ENCODE measurements around the gene OPN5. TPM values are rescaled to one million over a fixed set of nuclear protein-coding genes. Genes with fewer than 3 reads are reported as not detected.

Gene OPN5
- total RNA-seq, 1 experiment from 2014 or later, result not detected

DNA sequence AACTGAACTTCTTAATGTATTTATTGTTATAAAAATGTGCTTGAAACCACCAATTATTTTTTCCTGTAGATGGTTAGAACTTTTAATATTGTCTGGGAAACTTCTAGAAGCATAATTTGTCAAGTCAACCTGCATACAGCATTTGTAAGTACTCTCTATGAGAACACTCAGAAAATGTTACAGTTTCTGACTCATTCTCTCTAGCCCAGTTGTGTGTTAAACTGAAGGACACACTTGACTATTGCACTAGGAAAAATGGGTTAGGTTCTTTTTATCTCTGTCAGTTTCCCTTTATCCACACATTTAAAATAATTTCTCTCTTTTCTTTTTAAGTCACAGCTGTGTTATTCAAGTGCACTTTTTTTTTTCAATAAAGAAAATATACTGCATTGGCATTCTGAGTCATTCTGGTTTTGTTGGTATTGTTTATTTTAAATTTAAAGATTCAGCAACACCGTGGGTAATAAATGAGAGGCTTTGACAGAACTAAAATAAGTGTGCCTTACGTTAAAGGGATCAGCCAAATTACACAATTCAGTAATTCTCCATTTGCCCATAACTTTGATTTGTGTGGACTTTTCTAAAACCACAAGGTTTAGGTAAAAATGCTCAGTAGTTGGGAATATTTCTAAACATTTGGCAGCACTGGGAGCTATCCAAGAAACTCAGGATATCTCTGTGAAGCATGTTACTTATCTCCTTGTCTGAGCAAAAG is 50.7 kb downstream of the OPN5 start:
- no peaks in the 10 kb centered on the region for H3K9me2 ChIP-seq (replicated peaks; ENCODE audit: low read length)
- DNase-seq (peak; percentile 35), ATAC-seq (peak; percentile 78)
- CTCF ChIA-PET, result no interaction called here
- H3K4me2 ChIP-seq (ENCODE audit: low read length), result no peak overlapping the region
- peaks cover 4% of the 10 kb centered on the region for H3F3A ChIP-seq (ENCODE audit: low read length, unreplicated experiment)
- H3K4me3 ChIP-seq (ENCODE audit: low read length), result no peak overlapping the region
- H4K20me1 ChIP-seq (ENCODE audit: low read length), result no peaks in the 10 kb centered on the region
- BruUV-seq (replicated peaks), result no TSS peak
- H3K79me2 ChIP-seq (ENCODE audit: low read length), result no peaks in the 10 kb centered on the region
- POLR2A ChIA-PET (ENCODE audit: unreplicated experiment), result interaction anchor here (0.7 kb wide), 1 partner anchor 175 kb away, joined by 4 read pairs; no protein-coding TSS in a partner anchor
- peaks cover 10% of the 10 kb centered on the region; the same call in 1 of the 2 replicates for H3K4me1 ChIP-seq (ENCODE audit: insufficient read depth, low read length)
- no peak overlapping the region for H3K27ac ChIP-seq (ENCODE audit: low read length)
- no peak overlapping the region for H2AFZ ChIP-seq (ENCODE audit: low read length)
- H3K9ac ChIP-seq (ENCODE audit: low read length), result no peak overlapping the region
- H3K9me3 ChIP-seq (ENCODE audit: low read length), result no peaks in the 10 kb centered on the region
- TF ChIP-seq EZH2phosphoT487 (IDR thresholded peaks at IDR 0.05; ENCODE audit: borderline replicate concordance, low read length), result no peak
- TF ChIP-seq EZH2 (IDR thresholded peaks at IDR 0.05; ENCODE audit: low read length, unreplicated experiment), result no peak
- TF ChIP-seq, protein P1, sequence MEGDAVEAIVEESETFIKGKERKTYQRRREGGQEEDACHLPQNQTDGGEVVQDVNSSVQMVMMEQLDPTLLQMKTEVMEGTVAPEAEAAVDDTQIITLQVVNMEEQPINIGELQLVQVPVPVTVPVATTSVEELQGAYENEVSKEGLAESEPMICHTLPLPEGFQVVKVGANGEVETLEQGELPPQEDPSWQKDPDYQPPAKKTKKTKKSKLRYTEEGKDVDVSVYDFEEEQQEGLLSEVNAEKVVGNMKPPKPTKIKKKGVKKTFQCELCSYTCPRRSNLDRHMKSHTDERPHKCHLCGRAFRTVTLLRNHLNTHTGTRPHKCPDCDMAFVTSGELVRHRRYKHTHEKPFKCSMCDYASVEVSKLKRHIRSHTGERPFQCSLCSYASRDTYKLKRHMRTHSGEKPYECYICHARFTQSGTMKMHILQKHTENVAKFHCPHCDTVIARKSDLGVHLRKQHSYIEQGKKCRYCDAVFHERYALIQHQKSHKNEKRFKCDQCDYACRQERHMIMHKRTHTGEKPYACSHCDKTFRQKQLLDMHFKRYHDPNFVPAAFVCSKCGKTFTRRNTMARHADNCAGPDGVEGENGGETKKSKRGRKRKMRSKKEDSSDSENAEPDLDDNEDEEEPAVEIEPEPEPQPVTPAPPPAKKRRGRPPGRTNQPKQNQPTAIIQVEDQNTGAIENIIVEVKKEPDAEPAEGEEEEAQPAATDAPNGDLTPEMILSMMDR (conservative IDR thresholded peaks at IDR 0.05; ENCODE audit: low read depth, low read length), result no peak
- no peaks in the 10 kb centered on the region for H3K27me3 ChIP-seq (ENCODE audit: low read length)
- intact Hi-C loops (cut with micrococcal nuclease), result no loop called here
- H3K36me3 ChIP-seq (ENCODE audit: low read depth, low read length), result no peaks in the 10 kb centered on the region

DNA sequence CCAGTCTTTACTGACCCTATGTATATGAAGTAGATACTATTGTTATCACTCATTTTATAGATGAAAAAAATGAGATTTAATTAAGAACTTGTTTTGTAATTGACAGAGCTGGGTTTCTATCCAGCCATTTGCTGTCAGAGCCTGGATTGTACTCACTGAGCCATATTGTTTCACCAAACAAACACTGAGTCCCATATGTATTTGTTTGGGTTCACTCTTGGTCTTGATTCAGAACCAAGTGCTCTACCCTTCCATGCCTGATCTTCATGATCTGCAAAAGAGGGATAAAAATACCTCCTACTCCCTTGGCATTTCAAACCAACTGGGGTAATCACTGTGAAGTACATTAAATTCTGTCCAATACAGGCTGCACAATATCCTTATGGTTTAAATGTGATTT is 52.4 kb downstream of the OPN5 start:
- H3K9ac ChIP-seq (ENCODE audit: low read length), result no peak overlapping the region
- no peak overlapping the region for H3K4me2 ChIP-seq (ENCODE audit: low read length)
- intact Hi-C loops (cut with micrococcal nuclease), result no loop called here
- no peak overlapping the region for H3K27ac ChIP-seq (ENCODE audit: low read length)
- no peaks in the 10 kb centered on the region for H3K9me3 ChIP-seq (ENCODE audit: low read length)
- no TSS peak for BruUV-seq (replicated peaks)
- ChIA-PET POLR2A (ENCODE audit: unreplicated experiment) (no interaction called here), CTCF (no interaction called here)
- no peaks in the 10 kb centered on the region for H4K20me1 ChIP-seq (ENCODE audit: low read length)
- DNase-seq (no peak), ATAC-seq (no peak)
- no peaks in the 10 kb centered on the region for H3K9me2 ChIP-seq (replicated peaks; ENCODE audit: low read length)
- TF ChIP-seq EZH2phosphoT487 (IDR thresholded peaks at IDR 0.05; ENCODE audit: borderline replicate concordance, low read length), result no peak
- no peak for TF ChIP-seq EZH2 (IDR thresholded peaks at IDR 0.05; ENCODE audit: low read length, unreplicated experiment)
- TF ChIP-seq, protein P1 (conservative IDR thresholded peaks at IDR 0.05; ENCODE audit: low read depth, low read length), result no peak
- H3K4me1 ChIP-seq (ENCODE audit: insufficient read depth, low read length), result peaks cover 10% of the 10 kb centered on the region; the same call in 1 of the 2 replicates
- no peaks in the 10 kb centered on the region for H3K79me2 ChIP-seq (ENCODE audit: low read length)
- peaks cover 4% of the 10 kb centered on the region for H3F3A ChIP-seq (ENCODE audit: low read length, unreplicated experiment)
- no peaks in the 10 kb centered on the region for H3K27me3 ChIP-seq (ENCODE audit: low read length)
- H3K36me3 ChIP-seq (ENCODE audit: low read depth, low read length), result no peaks in the 10 kb centered on the region
- no peak overlapping the region for H2AFZ ChIP-seq (ENCODE audit: low read length)
- no peak overlapping the region for H3K4me3 ChIP-seq (ENCODE audit: low read length)

DNA sequence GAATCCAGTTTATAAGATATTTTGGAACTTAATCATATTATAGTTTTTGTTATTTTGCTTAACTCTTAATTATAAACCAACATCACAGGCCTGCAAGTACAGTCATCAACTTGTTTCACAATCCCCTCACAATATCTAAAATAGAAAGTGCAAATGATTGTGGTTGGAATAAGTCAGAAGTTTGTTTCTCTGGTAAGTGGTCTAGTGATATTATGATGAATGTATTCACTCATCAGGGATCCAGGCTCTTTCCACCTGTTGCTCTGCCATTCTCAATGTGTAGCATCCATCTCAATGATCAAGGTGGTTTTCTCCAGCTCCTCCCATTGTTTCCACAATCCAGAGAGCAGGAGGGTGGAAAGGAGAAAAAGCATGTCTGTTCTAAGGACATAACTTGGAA is 54.2 kb downstream of the OPN5 start:
- peaks cover 4% of the 10 kb centered on the region for H3F3A ChIP-seq (ENCODE audit: low read length, unreplicated experiment)

More for the DNA sequence above, 54.2 kb downstream of the OPN5 start:
- Histone ChIP-seq H3K4me2 (ENCODE audit: low read length) (no peak overlapping the region), H3K9ac (ENCODE audit: low read length) (no peak overlapping the region), H3K79me2 (ENCODE audit: low read length) (no peaks in the 10 kb centered on the region), H3K36me3 (ENCODE audit: low read depth, low read length) (no peaks in the 10 kb centered on the region), H3K27me3 (ENCODE audit: low read length) (no peaks in the 10 kb centered on the region), H2AFZ (ENCODE audit: low read length) (no peak overlapping the region), H3K4me3 (ENCODE audit: low read length) (no peak overlapping the region), H3K4me1 (ENCODE audit: insufficient read depth, low read length) (peaks cover 10% of the 10 kb centered on the region; the same call in 1 of the 2 replicates), H3K27ac (ENCODE audit: low read length) (no peak overlapping the region), H3K9me2 (replicated peaks; ENCODE audit: low read length) (no peaks in the 10 kb centered on the region), H3K9me3 (ENCODE audit: low read length) (no peaks in the 10 kb centered on the region), H4K20me1 (ENCODE audit: low read length) (no peaks in the 10 kb centered on the region)
- ChIA-PET CTCF (no interaction called here), POLR2A (ENCODE audit: unreplicated experiment) (no interaction called here)
- DNase-seq (no peak), ATAC-seq (no peak)
- TF ChIP-seq EZH2phosphoT487 (IDR thresholded peaks at IDR 0.05; ENCODE audit: borderline replicate concordance, low read length) (no peak), EZH2 (IDR thresholded peaks at IDR 0.05; ENCODE audit: low read length, unreplicated experiment) (no peak)
- TF ChIP-seq, protein P1 (conservative IDR thresholded peaks at IDR 0.05; ENCODE audit: low read depth, low read length), result no peak
- no TSS peak for BruUV-seq (replicated peaks)
- intact Hi-C loops (cut with micrococcal nuclease), result no loop called here

All from PC-3 (cell line).